Left kidney (tissue), 2 donors: ENCODE results near the gene NT5C2. TPM values are rescaled to one million over a fixed set of nuclear protein-coding genes. Genes with fewer than 3 reads are reported as not detected.
A peak's percentile ranks its signal among the peaks of the same experiment; 100 is the strongest.
"Not testable (repeated sequence)": the region's sequence is repeated elsewhere in the genome, so short reads cannot be mapped to it uniquely, and the experiment has no call there.

Source experiments
- DNase-seq: peaks from one replicate; pipeline ENCODE4 v3.0.0-alpha.2; 2013
- polyA plus RNA-seq: library from polyadenylated mRNA; unstranded; fragments of 120-200 nt; gene quantifications from one replicate; pipeline ENCODE4 v1.2.1, GENCODE V29; 2013; ENCODE audit not compliant: insufficient read length

NT5C2 gene
- polyA plus RNA-seq, 1 donor, result 139 TPM

- DNase-seq, result no peak
These were observed 26.5 kb downstream of the NT5C2 start for GRCh38 chr10:103166523-103166922.

GRCh38 chr10:103163766-103164403, 29.2 kb downstream of the NT5C2 start:
- DNase-seq, result not testable (repeated sequence)

- DNase-seq, result no peak
These were observed 35.8 kb downstream of the NT5C2 start for GRCh38 chr10:103157246-103157645.

- no peak for DNase-seq
These were observed 37.5 kb downstream of the NT5C2 start for GRCh38 chr10:103155471-103156085.

GRCh38 chr10:103154521-103155299, 38.4 kb downstream of the NT5C2 start:
- DNase-seq, result peak; percentile 14

- DNase-seq, result peak; percentile 64
These were observed 39.5 kb downstream of the NT5C2 start for GRCh38 chr10:103153302-103154197.

- no peak for DNase-seq
These were observed 43.0 kb downstream of the NT5C2 start for GRCh38 chr10:103149991-103150622.

GRCh38 chr10:103147645-103148044, 45.4 kb downstream of the NT5C2 start:
- DNase-seq, result no peak

- peak; percentile 25 for DNase-seq
These were observed 47.1 kb downstream of the NT5C2 start for GRCh38 chr10:103145860-103146466.

GRCh38 chr10:103145046-103145445, 48.0 kb downstream of the NT5C2 start:
- DNase-seq, result no peak

- DNase-seq, result no peak
These were observed 49.0 kb downstream of the NT5C2 start for GRCh38 chr10:103144041-103144440.

- not testable (repeated sequence) for DNase-seq
These were observed 49.4 kb downstream of the NT5C2 start for GRCh38 chr10:103143641-103144040.

- no peak for DNase-seq
These were observed 51.1 kb downstream of the NT5C2 start for GRCh38 chr10:103141950-103142349.

- DNase-seq, result no peak
These were observed 52.6 kb downstream of the NT5C2 start for GRCh38 chr10:103140469-103140868.

GRCh38 chr10:103139803-103140202, 53.3 kb downstream of the NT5C2 start:
- no peak for DNase-seq

- not testable (repeated sequence) for DNase-seq
These were observed 57.9 kb downstream of the NT5C2 start for GRCh38 chr10:103135168-103135567.

GRCh38 chr10:103130910-103131309, 62.2 kb downstream of the NT5C2 start:
- DNase-seq, result no peak

GRCh38 chr10:103130180-103130579, 62.9 kb downstream of the NT5C2 start:
- not testable (repeated sequence) for DNase-seq

- DNase-seq, result no peak
These were observed 65.8 kb downstream of the NT5C2 start for GRCh38 chr10:103127241-103127640.

- DNase-seq, result no peak
These were observed 67.5 kb downstream of the NT5C2 start for GRCh38 chr10:103125323-103126267.
